Activated gamma-delta T cell (primary cell): ENCODE measurements around the gene ADGRD1.

Experiments used
- DNase-seq: peaks from one replicate; lab custom pipeline; 2025; lab: John Stamatoyannopoulos, UW

Gene ADGRD1

GRCh38 chr12:131074221-131075083 lies 120.7 kb downstream of the ADGRD1 start:
- DNase-seq, result no peak

- DNase-seq, result no peak
These were observed 121.5 kb downstream of the ADGRD1 start for GRCh38 chr12:131075194-131075593.

- DNase-seq, result no peak
These were observed 121.9 kb downstream of the ADGRD1 start for GRCh38 chr12:131075611-131076010.

GRCh38 chr12:131076296-131076695 lies 122.6 kb downstream of the ADGRD1 start:
- no peak for DNase-seq

- no peak for DNase-seq
These were observed 123.4 kb downstream of the ADGRD1 start for GRCh38 chr12:131076791-131077747.

GRCh38 chr12:131077931-131078391 lies 124.3 kb downstream of the ADGRD1 start:
- no peak for DNase-seq

- DNase-seq, result no peak
These were observed 128.8 kb downstream of the ADGRD1 start for GRCh38 chr12:131082290-131083194.

GRCh38 chr12:131084341-131085011 lies 130.8 kb downstream of the ADGRD1 start:
- no peak for DNase-seq

- no peak for DNase-seq
These were observed 131.6 kb downstream of the ADGRD1 start for GRCh38 chr12:131085125-131085815.

- no peak for DNase-seq
These were observed 132.3 kb downstream of the ADGRD1 start for GRCh38 chr12:131085816-131086591.

- no peak for DNase-seq
These were observed 133.7 kb downstream of the ADGRD1 start for GRCh38 chr12:131087302-131087818.

- no peak for DNase-seq
These were observed 134.4 kb downstream of the ADGRD1 start for GRCh38 chr12:131087991-131088700.

- DNase-seq, result no peak
These were observed 135.2 kb downstream of the ADGRD1 start for GRCh38 chr12:131088701-131089530.

GRCh38 chr12:131089531-131090273 lies 136.0 kb downstream of the ADGRD1 start:
- DNase-seq, result no peak

- no peak for DNase-seq
These were observed 136.8 kb downstream of the ADGRD1 start for GRCh38 chr12:131090274-131091210.
